CD14-positive monocyte (primary cell): Measurements from ENCODE around the gene ZNF593. TPM values are rescaled to one million over a fixed set of nuclear protein-coding genes. Genes with fewer than 3 reads are reported as not detected.
A peak's percentile ranks its signal among the peaks of the same experiment; 100 is the strongest.

ENCODE experiments used
- DNase-seq, 3 donors: peaks; one replicate each; pipeline ENCODE4 v3.0.0-alpha.2; 2011 to 2022
- H2AFZ ChIP-seq: 2 replicates; pipeline ENCODE4 v1.6.0; 2012; ENCODE audit warnings: mild to moderate bottlenecking, low read depth, low read length, inconsistent platforms; ENCODE audit not compliant: insufficient read depth, poor library complexity, severe bottlenecking
- H3K27ac ChIP-seq, 2 donors: 1 replicate in 1 of 2; 2 replicates in 1 of 2; pipeline ENCODE4 v1.5.1; 2012 to 2013; ENCODE audit warnings: low read length in 2 of 2, control low read depth in 1 of 2, inconsistent platforms in 1 of 2, low read depth in 1 of 2, mild to moderate bottlenecking in 1 of 2
- H3K27me3 ChIP-seq, 2 donors: one replicate each; pipeline versions ENCODE4 v1.6.0 to v1.6.1; 2011 to 2013; ENCODE audit warnings: low read length in 2 of 2; ENCODE audit not compliant: control insufficient read depth in 2 of 2, insufficient read depth in 2 of 2
- H3K36me3 ChIP-seq, 2 donors: replicated peaks in 1 of 2; 1 replicate in 1 of 2; 2 replicates in 1 of 2; pipeline versions ENCODE4 v1.5.1 to v1.6.1; 2012 to 2013; ENCODE audit warnings: low read length in 2 of 2, control low read depth in 1 of 2, inconsistent platforms in 1 of 2, mild to moderate bottlenecking in 1 of 2; ENCODE audit not compliant: insufficient read depth in 2 of 2, control insufficient read depth in 1 of 2
- H3K4me1 ChIP-seq, 2 donors: 1 replicate in 1 of 2; 2 replicates in 1 of 2; pipeline versions ENCODE4 v1.5.1 to v1.6.1; 2012 to 2013; ENCODE audit warnings: low read length in 2 of 2, control low read depth in 1 of 2, inconsistent platforms in 1 of 2, mild to moderate bottlenecking in 1 of 2, moderate library complexity in 1 of 2; ENCODE audit not compliant: insufficient read depth in 2 of 2, control insufficient read depth in 1 of 2
- H3K4me2 ChIP-seq: replicated peaks from 2 replicates; pipeline ENCODE3; 2012; ENCODE audit warnings: low read length, moderate library complexity, mild to moderate bottlenecking; ENCODE audit not compliant: poor library complexity, severe bottlenecking; ENCODE audit errors: extremely low read depth
- H3K4me3 ChIP-seq, 3 experiments: fragments of 200-600 bp in 1 of 3; sonication (generic) in 1 of 3; replicated peaks in 1 of 3; 1 replicate in 2 of 3; 2 replicates in 1 of 3; pipeline ENCODE4 v1.5.1; 2011 to 2013; ENCODE audit warnings: low read length in 3 of 3, mild to moderate bottlenecking in 3 of 3, control low read depth in 2 of 3, low read depth in 2 of 3, inconsistent platforms in 1 of 3, moderate library complexity in 1 of 3
- H3K79me2 ChIP-seq: 2 replicates; pipeline ENCODE4 v1.6.0; 2012; ENCODE audit warnings: mild to moderate bottlenecking, control low read depth, inconsistent platforms, low read length, moderate library complexity; ENCODE audit not compliant: insufficient read depth
- H3K9ac ChIP-seq: 2 replicates; pipeline ENCODE4 v1.6.0; 2017; ENCODE audit warnings: low read length, mild to moderate bottlenecking; ENCODE audit not compliant: insufficient read depth, poor library complexity, severe bottlenecking
- H3K9me3 ChIP-seq, 2 donors: replicated peaks in 1 of 2; 1 replicate in 1 of 2; 2 replicates in 1 of 2; pipeline versions ENCODE4 v1.5.1 to v1.6.1; 2012 to 2013; ENCODE audit warnings: low read length in 2 of 2, control low read depth in 1 of 2; ENCODE audit not compliant: control insufficient read depth in 1 of 2, insufficient read depth in 1 of 2
- H4K20me1 ChIP-seq: 2 replicates; pipeline ENCODE4 v1.6.0; 2012; ENCODE audit warnings: mild to moderate bottlenecking, low read length, control low read depth, moderate library complexity; ENCODE audit not compliant: insufficient read depth
- H3K27ac Mint-ChIP-seq, 7 donors: one replicate each; pipeline ENCODE4 v1.8.0; 2020; ENCODE audit warnings: mild to moderate bottlenecking in 7 of 7, mixed read lengths in 7 of 7, moderate library complexity in 6 of 7, inconsistent platforms in 2 of 7
- H3K27me3 Mint-ChIP-seq, 3 donors: one replicate each; pipeline ENCODE4 v1.8.0; 2021 to 2022; ENCODE audit warnings: low read depth in 3 of 3, mild to moderate bottlenecking in 3 of 3, mixed read lengths in 3 of 3, moderate library complexity in 3 of 3, inconsistent platforms in 1 of 3
- H3K36me3 Mint-ChIP-seq, 2 donors: one replicate each; pipeline ENCODE4 v1.8.0; 2020; ENCODE audit warnings: mixed read lengths in 2 of 2, inconsistent platforms in 1 of 2, mild to moderate bottlenecking in 1 of 2
- H3K4me1 Mint-ChIP-seq: one replicate; pipeline ENCODE4 v1.8.0; 2020; ENCODE audit warnings: mild to moderate bottlenecking, mixed read lengths
- H3K4me3 Mint-ChIP-seq, 2 donors: one replicate each; pipeline ENCODE4 v1.8.0; 2020; ENCODE audit warnings: mild to moderate bottlenecking in 2 of 2, mixed read lengths in 2 of 2, moderate library complexity in 1 of 2
- H3K9me3 Mint-ChIP-seq, 7 donors: one replicate each; pipeline ENCODE4 v1.8.0; 2020 to 2022; ENCODE audit warnings: mixed read lengths in 7 of 7, mild to moderate bottlenecking in 6 of 7, moderate library complexity in 6 of 7, inconsistent platforms in 2 of 7
- WGBS: methylation state at CpG from one replicate; pipeline ENCODE4 v1.1.5; 2013; ENCODE audit warnings: missing lambda C conversion rate; ENCODE audit not compliant: insufficient coverage; 5-methylcytosine and 5-hydroxymethylcytosine counted together
- intact Hi-C, 2 donors: fragments of 100-400 bp; cut with micrococcal nuclease; formaldehyde crosslinking; loops; one replicate each; pipeline versions ENCODE4 v1.15.0 to v1.15.1; 2023
- polyA plus RNA-seq, 3 donors: library from polyadenylated mRNA; depleted of rRNA in 1 of 3; unstranded in 2 of 3; stranded (reverse) in 1 of 3; fragments of 300-500 nt in 2 of 3; fragments of >200 nt in 1 of 3; fragmentation: Illumina TruSeq in 2 of 3; gene quantifications; 1 replicate in 2 of 3; 2 replicates in 1 of 3; pipeline ENCODE4 v1.2.3, GENCODE V29; 2012 to 2021
- TF ChIP-seq, protein P1 (sequence below): fragments of 200-600 bp; IDR thresholded peaks from one replicate; pipeline ENCODE4 v1.8.0; 2022; ENCODE audit warnings: antibody characterized with exemption, mild to moderate bottlenecking

Gene ZNF593
- polyA plus RNA-seq, 3 donors, result 23.6 to 36.5 (median 27.8) TPM

DNA sequence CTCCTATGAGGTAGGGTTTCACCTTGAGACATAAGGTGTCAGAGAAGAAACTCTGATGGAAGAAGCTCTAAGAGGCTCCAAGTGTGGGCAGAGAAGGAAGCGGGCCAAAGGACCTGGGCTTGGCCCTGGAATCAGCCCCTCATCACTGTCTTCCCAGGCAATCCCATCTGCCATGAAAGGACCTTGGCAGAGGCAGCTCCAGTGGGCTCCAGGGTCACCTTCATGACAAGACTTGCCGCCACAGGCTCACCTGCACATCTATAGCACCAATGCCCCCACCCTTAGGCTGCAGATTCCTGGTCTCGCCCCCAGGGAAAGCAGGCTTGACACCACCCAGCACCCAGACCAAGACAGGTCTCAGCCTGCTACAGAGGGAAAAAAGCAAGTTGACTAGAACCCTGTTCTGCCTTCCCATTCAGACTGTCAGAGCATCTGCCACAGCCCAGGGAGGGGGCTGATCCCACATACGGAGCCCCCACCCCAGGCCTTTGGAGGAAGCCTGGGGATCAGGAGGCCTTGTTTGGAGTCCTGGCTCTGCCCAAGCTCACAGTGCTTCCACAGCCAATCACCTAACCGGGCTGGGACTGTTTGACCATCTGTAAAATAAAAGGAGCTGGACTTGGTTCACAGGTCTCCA, 11.3 kb upstream of the ZNF593 start:
- TF ChIP-seq, protein P1, sequence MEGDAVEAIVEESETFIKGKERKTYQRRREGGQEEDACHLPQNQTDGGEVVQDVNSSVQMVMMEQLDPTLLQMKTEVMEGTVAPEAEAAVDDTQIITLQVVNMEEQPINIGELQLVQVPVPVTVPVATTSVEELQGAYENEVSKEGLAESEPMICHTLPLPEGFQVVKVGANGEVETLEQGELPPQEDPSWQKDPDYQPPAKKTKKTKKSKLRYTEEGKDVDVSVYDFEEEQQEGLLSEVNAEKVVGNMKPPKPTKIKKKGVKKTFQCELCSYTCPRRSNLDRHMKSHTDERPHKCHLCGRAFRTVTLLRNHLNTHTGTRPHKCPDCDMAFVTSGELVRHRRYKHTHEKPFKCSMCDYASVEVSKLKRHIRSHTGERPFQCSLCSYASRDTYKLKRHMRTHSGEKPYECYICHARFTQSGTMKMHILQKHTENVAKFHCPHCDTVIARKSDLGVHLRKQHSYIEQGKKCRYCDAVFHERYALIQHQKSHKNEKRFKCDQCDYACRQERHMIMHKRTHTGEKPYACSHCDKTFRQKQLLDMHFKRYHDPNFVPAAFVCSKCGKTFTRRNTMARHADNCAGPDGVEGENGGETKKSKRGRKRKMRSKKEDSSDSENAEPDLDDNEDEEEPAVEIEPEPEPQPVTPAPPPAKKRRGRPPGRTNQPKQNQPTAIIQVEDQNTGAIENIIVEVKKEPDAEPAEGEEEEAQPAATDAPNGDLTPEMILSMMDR, result no peak
- Histone ChIP-seq H3K4me1 (peaks cover 28 to 40% of the 10 kb centered on the region in 2 donors), H3K9me3 (no peaks in the 10 kb centered on the region), H4K20me1 (no peaks in the 10 kb centered on the region), H3K4me2 (no peak overlapping the region), H2AFZ (no peak overlapping the region), H3K79me2 (no peaks in the 10 kb centered on the region), H3K27me3 (peaks cover 14 to 59% of the 10 kb centered on the region in 2 donors), H3K36me3 (no peaks in the 10 kb centered on the region), H3K4me3 (no peak overlapping the region), H3K27ac (no peak overlapping the region), H3K9ac (no peak overlapping the region)
- intact Hi-C loops, result no loop called here
- peaks cover 0 to 7% (median 0%) of the 10 kb centered on the region in 7 donors for H3K9me3 Mint-ChIP-seq
- 96% methylated on average over 5 of the region's 5 CpGs for whole genome bisulfite sequencing
- no peak overlapping the region for H3K27ac Mint-ChIP-seq
- DNase-seq, result no peak
- H3K4me3 Mint-ChIP-seq, result peak overlapping the region; percentile 6 to 15
- peaks cover 65 to 78% (median 77%) of the 10 kb centered on the region in 3 donors for H3K27me3 Mint-ChIP-seq
- H3K4me1 Mint-ChIP-seq, result peaks cover 34% of the 10 kb centered on the region
- H3K36me3 Mint-ChIP-seq, result peaks cover 0 to 2% of the 10 kb centered on the region in 2 donors

GRCh38 chr1:26158908-26159742, 10.6 kb upstream of the ZNF593 start, which contains the start of gene FAM110D:
Gene FAM110D (plus strand): TSS chr1:26159079. CDS start chr1:26161292, 2,213 bp downstream.
- H3K27ac ChIP-seq, result no peak within 1 kb of the TSS
- H3K9ac ChIP-seq, result no peak within 1 kb of the TSS
- Mint-ChIP-seq H3K36me3 (peaks cover 0 to 2% of the 10 kb centered on the region in 2 donors), H3K4me1 (peaks cover 32% of the 10 kb centered on the region), H3K27ac (peak within 1 kb of the TSS in 2 of 7 donors; percentile 16 to 49), H3K9me3 (peaks cover 0 to 11% (median 0%) of the 10 kb centered on the region in 7 donors), H3K4me3 (peak within 1 kb of the TSS; percentile 6 to 61), H3K27me3 (peaks cover 71 to 79% (median 78%) of the 10 kb centered on the region in 3 donors)
- H3K4me3 ChIP-seq, result no peak within 1 kb of the TSS
- intact Hi-C loops, result no loop called here
- no peak within 1 kb of the TSS for H2AFZ ChIP-seq
- no peak within 1 kb of the TSS for H3K4me2 ChIP-seq
- no peaks in the 10 kb centered on the region for H4K20me1 ChIP-seq
- no peaks in the 10 kb centered on the region for H3K79me2 ChIP-seq
- H3K4me1 ChIP-seq, result peaks cover 25 to 38% of the 10 kb centered on the region in 2 donors
- H3K9me3 ChIP-seq, result no peaks in the 10 kb centered on the region
- DNase-seq, result no peak
- peaks cover 18 to 66% of the 10 kb centered on the region in 2 donors for H3K27me3 ChIP-seq
- no peaks in the 10 kb centered on the region for H3K36me3 ChIP-seq
- TF ChIP-seq, protein P1, result no peak
- 91% methylated on average over 4 of the region's 6 CpGs for WGBS
